GM23338 (cell line): Measurements from ENCODE around the gene SDC1. TPM values are rescaled to one million over a fixed set of nuclear protein-coding genes. Genes with fewer than 3 reads are reported as not detected.

Experiments
- ATAC-seq: fragments of 200-7000 bp; cut with Tn5 transposase; 3 replicates; pipeline ENCODE4 v1.9.1; 2020
- DNase-seq: peaks from one replicate; pipeline ENCODE4 v3.0.0-alpha.2; 2015; ENCODE audit warnings: low spot score
- H2AFZ ChIP-seq: fragments of 200-600 bp; sonication (generic); 2 replicates; pipeline ENCODE4 v1.8.0; 2016; ENCODE audit warnings: antibody characterized with exemption, mild to moderate bottlenecking, moderate library complexity
- H3F3A ChIP-seq: fragments of 200-600 bp; sonication (generic); replicated peaks from 2 replicates; pipeline ENCODE4 v1.8.0; 2017; ENCODE audit warnings: antibody characterized with exemption, mixed run types, low read depth
- H3K27ac ChIP-seq: fragments of 200-600 bp; sonication (generic); 2 replicates; pipeline ENCODE4 v1.6.1; 2016; ENCODE audit warnings: low read depth
- H3K27me3 ChIP-seq: fragments of 200-600 bp; sonication (generic); 2 replicates; pipeline ENCODE4 v1.8.0; 2016; ENCODE audit warnings: mild to moderate bottlenecking, mixed run types, moderate library complexity; ENCODE audit not compliant: insufficient read depth
- H3K36me3 ChIP-seq: fragments of 200-600 bp; sonication (generic); 2 replicates; pipeline ENCODE4 v1.8.0; 2016; ENCODE audit warnings: mild to moderate bottlenecking; ENCODE audit not compliant: insufficient read depth
- H3K4me1 ChIP-seq: fragments of 200-600 bp; sonication (generic); 2 replicates; pipeline ENCODE4 v1.8.0; 2016; ENCODE audit warnings: mild to moderate bottlenecking, moderate library complexity; ENCODE audit not compliant: insufficient read depth
- H3K4me2 ChIP-seq: fragments of 200-600 bp; sonication (generic); 2 replicates; pipeline ENCODE4 v1.7.1; 2017; ENCODE audit warnings: mixed run types
- H3K4me3 ChIP-seq: fragments of 200-600 bp; sonication (generic); 2 replicates; pipeline ENCODE4 v1.6.1; 2016; ENCODE audit warnings: mixed run types
- H3K79me2 ChIP-seq: fragments of 200-600 bp; sonication (generic); replicated peaks from 2 replicates; pipeline ENCODE4 v1.8.0; 2017; ENCODE audit warnings: mild to moderate bottlenecking; ENCODE audit not compliant: insufficient read depth
- H3K9me2 ChIP-seq: fragments of 200-600 bp; sonication (generic); 2 replicates; pipeline ENCODE4 v1.8.0; 2017; ENCODE audit not compliant: insufficient read depth
- H4K20me1 ChIP-seq: fragments of 200-600 bp; sonication (generic); replicated peaks from 2 replicates; pipeline ENCODE4 v1.8.0; 2017; ENCODE audit warnings: mild to moderate bottlenecking; ENCODE audit not compliant: insufficient read depth
- H3K27ac Mint-ChIP-seq: 2 replicates; pipeline ENCODE4 v1.8.0; 2020; ENCODE audit warnings: inconsistent platforms, mild to moderate bottlenecking, moderate library complexity, mixed read lengths
- H3K27me3 Mint-ChIP-seq: 3 replicates; pipeline ENCODE4 v1.8.0; 2022; ENCODE audit warnings: low read depth, mild to moderate bottlenecking, moderate library complexity, mixed read lengths, inconsistent platforms; ENCODE audit not compliant: insufficient read depth, poor library complexity
- H3K36me3 Mint-ChIP-seq: 3 replicates; pipeline ENCODE4 v1.8.0; 2021; ENCODE audit warnings: low read depth, mild to moderate bottlenecking, inconsistent platforms, moderate library complexity, mixed read lengths
- H3K4me1 Mint-ChIP-seq: 3 replicates; pipeline ENCODE4 v1.8.0; 2020; ENCODE audit warnings: mild to moderate bottlenecking, inconsistent platforms, mixed read lengths
- H3K4me3 Mint-ChIP-seq: 3 replicates; pipeline ENCODE4 v1.8.0; 2021; ENCODE audit warnings: moderate library complexity, mild to moderate bottlenecking, inconsistent platforms, mixed read lengths
- H3K9me3 Mint-ChIP-seq: 3 replicates; pipeline ENCODE4 v1.8.0; 2020; ENCODE audit warnings: moderate library complexity, mild to moderate bottlenecking, inconsistent platforms, mixed read lengths
- CTCF ChIP-seq, 2 experiments: fragments of 200-600 bp in 1 of 2; sonication (generic) in 1 of 2; conservative IDR thresholded peaks; 2 replicates each; pipeline versions ENCODE4 v1.5.1 to v1.6.1; 2016 to 2017; ENCODE audit warnings: antibody characterized with exemption in 2 of 2, low read depth in 2 of 2, mild to moderate bottlenecking in 2 of 2, moderate library complexity in 1 of 2
- ETS1 ChIP-seq: IDR thresholded peaks from 2 replicates; pipeline ENCODE4 v1.6.1; 2016; ENCODE audit warnings: antibody characterized with exemption
- EZH2 ChIP-seq: fragments of 200-600 bp; sonication (generic); IDR thresholded peaks from one replicate; pipeline ENCODE4 v1.8.0; 2017; ENCODE audit warnings: antibody characterized with exemption, mild to moderate bottlenecking, low read depth; ENCODE audit not compliant: unreplicated experiment
- NANOG ChIP-seq: IDR thresholded peaks from 2 replicates; pipeline ENCODE4 v1.6.1; 2016; ENCODE audit warnings: antibody characterized with exemption, borderline replicate concordance
- REST ChIP-seq: IDR thresholded peaks from one replicate; pipeline ENCODE4 v1.6.1; 2018; ENCODE audit warnings: antibody characterized with exemption; ENCODE audit not compliant: unreplicated experiment
- STAT1 ChIP-seq: IDR thresholded peaks from one replicate; pipeline ENCODE4 v1.6.1; 2016; ENCODE audit warnings: antibody characterized with exemption; ENCODE audit not compliant: unreplicated experiment
- ZNF462 ChIP-seq: fragments of 250-450 bp; sonication (Bioruptor Pico); IDR thresholded peaks from 2 replicates; pipeline ENCODE4 v1.5.0; 2020; ENCODE audit warnings: mild to moderate bottlenecking, moderate library complexity
- polyA plus RNA-seq: library from polyadenylated mRNA; unstranded; fragments of >200 nt; fragmentation: Nextera tagmentation; extraction: Ambion mirVana; gene quantifications from 2 replicates; pipeline ENCODE4 v1.2.1, GENCODE V29; 2016
- total RNA-seq: library from RNA; depleted of rRNA; stranded (reverse); fragments of >200 nt; shearing (Covaris generic); gene quantifications from 2 replicates; pipeline ENCODE4 v1.2.3, GENCODE V29; 2014

The SDC1 gene
- total and polyA plus RNA-seq, 2 experiments from 2014 or later, result 16.6 to 43.0 TPM

- Histone ChIP-seq H3K9me2 (no peaks in the 10 kb centered on the region), H3K27me3 (no peaks in the 10 kb centered on the region), H4K20me1 (peaks cover 5% of the 10 kb centered on the region; the same call in 1 of the 2 replicates), H3K4me3 (no peak overlapping the region), H3F3A (no peaks in the 10 kb centered on the region), H3K36me3 (no peaks in the 10 kb centered on the region), H3K79me2 (peaks cover 60% of the 10 kb centered on the region), H3K4me1 (peaks cover 11% of the 10 kb centered on the region; the same call in 1 of the 2 replicates), H3K4me2 (no peak overlapping the region), H3K27ac (no peak overlapping the region), H2AFZ (no peak overlapping the region)
- DNase-seq (no peak), ATAC-seq (no peak)
- Mint-ChIP-seq H3K27me3 (peaks cover 5% of the 10 kb centered on the region), H3K4me1 (peaks cover 27% of the 10 kb centered on the region), H3K4me3 (no peak overlapping the region), H3K36me3 (peaks cover 2% of the 10 kb centered on the region; the same call in 1 of the 3 replicates), H3K9me3 (no peaks in the 10 kb centered on the region), H3K27ac (no peak overlapping the region; the same call in 1 of the 2 replicates)
- TF ChIP-seq ZNF462 (CRISPR knock-in tag) (no peak), STAT1 (no peak), EZH2 (no peak), NANOG (no peak), ETS1 (no peak), CTCF (conservative IDR thresholded peaks at IDR 0.05; ENCODE audit: low read depth in 2 of 2) (no peak), REST (no peak)
Observed at GRCh38 chr2:20209373-20210109, 15.4 kb downstream of the SDC1 start.
